GM21381 (cell line): ENCODE results near the gene UFSP1.
A peak's percentile ranks its signal among the peaks of the same experiment; 100 is the strongest.
"Not testable (repeated sequence)": the region's sequence is repeated elsewhere in the genome, so short reads cannot be mapped to it uniquely, and the experiment has no call there.

Experiments used
- ATAC-seq: cut with Tn5 transposase; IDR thresholded peaks from one replicate; pipeline ENCODE4 v1.9.1; 2021; ENCODE audit warnings: mild to moderate bottlenecking, moderate library complexity; ENCODE audit not compliant: unreplicated experiment

Gene UFSP1

GRCh38 chr7:100888988-100889750, at the start of gene UFSP1:
UFSP1 (minus strand) TSS chr7:100889715; CDS start chr7:100889271, 444 bp downstream.
- peak; percentile 35 for ATAC-seq

GRCh38 chr7:100936167-100936566, 46.7 kb upstream of the UFSP1 start:
- ATAC-seq, result not testable (repeated sequence)

GRCh38 chr7:100935381-100935780, 45.9 kb upstream of the UFSP1 start:
- not testable (repeated sequence) for ATAC-seq

GRCh38 chr7:100933734-100934133, 44.2 kb upstream of the UFSP1 start:
- no peak for ATAC-seq

- no peak for ATAC-seq
These were observed 40.3 kb upstream of the UFSP1 start for GRCh38 chr7:100929808-100930174.

- not testable (repeated sequence) for ATAC-seq
These were observed 34.1 kb upstream of the UFSP1 start for GRCh38 chr7:100923616-100924015.

- ATAC-seq, result no peak
These were observed 31.5 kb upstream of the UFSP1 start for GRCh38 chr7:100921039-100921438.

GRCh38 chr7:100919779-100920437, 30.4 kb upstream of the UFSP1 start:
- not testable (repeated sequence) for ATAC-seq

GRCh38 chr7:100919335-100919734, 29.8 kb upstream of the UFSP1 start:
- ATAC-seq, result not testable (repeated sequence)

- no peak for ATAC-seq
These were observed 25.4 kb upstream of the UFSP1 start for GRCh38 chr7:100914879-100915447.

- no peak for ATAC-seq
These were observed 24.8 kb upstream of the UFSP1 start for GRCh38 chr7:100914208-100914878.

GRCh38 chr7:100911484-100911883, 22.0 kb upstream of the UFSP1 start:
- no peak for ATAC-seq

- not testable (repeated sequence) for ATAC-seq
These were observed 20.9 kb upstream of the UFSP1 start for GRCh38 chr7:100910443-100910842.

GRCh38 chr7:100908512-100908911, 19.0 kb upstream of the UFSP1 start:
- ATAC-seq, result no peak

GRCh38 chr7:100902638-100903037, 13.1 kb upstream of the UFSP1 start:
- ATAC-seq, result no peak

- ATAC-seq, result no peak
These were observed 12.4 kb upstream of the UFSP1 start for GRCh38 chr7:100901921-100902332.

- ATAC-seq, result no peak
These were observed 11.5 kb upstream of the UFSP1 start for GRCh38 chr7:100900978-100901377.

- ATAC-seq, result no peak
These were observed 9.9 kb upstream of the UFSP1 start for GRCh38 chr7:100899432-100899831.

GRCh38 chr7:100897772-100898454, 8.4 kb upstream of the UFSP1 start:
- ATAC-seq, result no peak

GRCh38 chr7:100896732-100897608, 7.5 kb upstream of the UFSP1 start:
- no peak for ATAC-seq
